ENCODE data around the gene ULBP1. TPM values are rescaled to one million over a fixed set of nuclear protein-coding genes. Genes with fewer than 3 reads are reported as not detected.
"Not testable (repeated sequence)": the region's sequence is repeated elsewhere in the genome, so short reads cannot be mapped to it uniquely, and the experiment has no call there.

ULBP1 gene
- total and polyA plus RNA-seq, 8 donors: 1.1 to 6.0 (median 3.8) TPM

GRCh38 chr6:149954984-149955653 lies 8.6 kb upstream of the ULBP1 start:
- intact Hi-C loops (cut with DNase I); ATAC-seq; H3K27ac ChIP-seq; H3K36me3 ChIP-seq; H3K4me1 ChIP-seq; DNase-seq; H3K9me3 ChIP-seq; H3K4me3 ChIP-seq: not testable (repeated sequence)
- peaks cover 53 to 100% of the 10 kb centered on the region in 2 donors for H3K27me3 ChIP-seq

GRCh38 chr6:149955654-149956317 lies 8.0 kb upstream of the ULBP1 start:
- H3K27ac ChIP-seq; H3K36me3 ChIP-seq; DNase-seq; H3K4me1 ChIP-seq; ATAC-seq; H3K4me3 ChIP-seq; H3K9me3 ChIP-seq; intact Hi-C loops (cut with DNase I): not testable (repeated sequence)
- peaks cover 53 to 100% of the 10 kb centered on the region in 2 donors for H3K27me3 ChIP-seq

DNA sequence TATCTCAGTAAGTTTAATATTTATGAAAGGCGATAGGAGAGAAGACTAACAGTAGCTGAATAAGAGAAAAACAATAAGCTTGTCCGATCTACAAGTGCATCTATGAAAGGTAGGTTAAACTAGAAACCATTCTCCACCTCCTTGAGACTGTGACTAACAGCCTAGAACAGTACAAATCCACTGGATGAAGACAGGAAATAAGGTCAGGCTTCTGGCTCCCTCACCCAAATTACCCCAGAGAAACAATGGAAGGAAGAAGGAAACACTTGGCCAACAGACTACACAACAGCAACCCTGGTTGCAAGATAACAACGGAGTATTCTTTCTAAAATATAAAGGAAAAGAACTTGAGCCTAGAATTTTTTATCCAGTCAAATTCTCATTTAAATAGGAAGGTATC lies 5.6 kb upstream of the ULBP1 start:
- H3K4me3 ChIP-seq; ATAC-seq; H3K27ac ChIP-seq; H3K4me1 ChIP-seq; intact Hi-C loops (cut with DNase I); H3K36me3 ChIP-seq; H3K9me3 ChIP-seq; DNase-seq: not testable (repeated sequence)
- peaks cover 47 to 100% of the 10 kb centered on the region in 2 donors for H3K27me3 ChIP-seq

- peaks cover 47 to 100% of the 10 kb centered on the region in 2 donors for H3K27me3 ChIP-seq
- H3K4me1 ChIP-seq: peaks cover 3 to 16% of the 10 kb centered on the region in 2 donors
- ATAC-seq; H3K4me3 ChIP-seq; H3K27ac ChIP-seq; intact Hi-C loops (cut with DNase I); H3K36me3 ChIP-seq; DNase-seq; H3K9me3 ChIP-seq: not testable (repeated sequence)
Observed at GRCh38 chr6:149959806-149960205, 3.9 kb upstream of the ULBP1 start.

DNA sequence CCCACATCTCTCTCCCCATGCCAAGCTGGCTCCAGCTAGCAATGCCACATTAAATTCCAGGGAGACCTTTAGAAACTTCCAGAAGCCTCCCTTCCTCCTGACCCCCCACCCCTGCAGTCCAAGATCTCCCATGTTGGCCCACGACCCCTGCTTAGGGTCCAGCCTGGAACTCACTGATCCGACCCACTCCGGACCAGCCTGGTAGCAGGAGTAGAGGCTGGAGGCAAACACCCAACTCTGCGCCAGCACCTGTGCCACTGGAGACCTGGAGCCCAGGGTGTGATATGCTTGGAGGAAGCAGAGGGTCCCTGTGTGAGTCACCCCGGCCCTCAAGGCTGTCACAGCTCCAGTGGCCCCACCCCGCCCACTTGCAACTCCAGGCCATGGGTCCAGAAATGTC lies 3.3 kb upstream of the ULBP1 start:
- ATAC-seq: no peak

DNA sequence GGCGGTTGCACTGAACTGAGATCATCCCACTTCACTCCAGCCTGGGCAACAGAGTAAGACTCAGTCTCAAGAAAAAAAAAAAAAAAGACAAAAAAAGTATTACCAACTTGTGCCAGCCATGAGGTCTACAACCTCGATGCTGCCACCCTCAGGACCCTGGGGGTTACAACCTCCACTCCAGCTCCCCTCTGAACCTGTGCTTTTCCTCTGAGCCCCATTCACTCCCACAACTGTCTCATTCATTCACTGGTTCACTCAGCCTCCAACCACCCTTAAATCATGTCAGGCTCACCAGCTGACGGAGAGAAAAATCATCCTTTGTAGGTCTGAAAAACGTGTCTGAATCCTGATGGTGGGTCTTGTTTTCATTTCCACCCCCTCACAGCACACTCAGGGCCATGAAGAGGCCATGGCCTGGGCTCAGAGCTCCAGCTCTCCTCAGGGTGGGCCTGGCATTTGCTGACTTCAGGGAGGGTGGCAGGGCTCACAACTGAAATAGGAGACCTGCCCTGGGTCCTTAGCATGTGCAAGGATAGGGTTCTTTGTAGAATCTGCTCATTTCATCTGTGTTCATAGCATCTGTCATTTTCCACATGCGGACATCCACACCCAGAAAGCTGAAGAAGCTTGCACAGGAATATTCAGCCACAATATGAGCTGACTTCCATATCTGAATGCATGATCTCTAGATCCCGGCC lies 1.9 kb upstream of the ULBP1 start:
- H3K4me3 ChIP-seq: no peak overlapping the region
- peaks cover 3 to 16% of the 10 kb centered on the region in 2 donors for H3K4me1 ChIP-seq
- ATAC-seq (no peak), DNase-seq (no peak)
- no peaks in the 10 kb centered on the region for H3K9me3 ChIP-seq
- intact Hi-C loops (cut with DNase I): no loop called here
- H3K36me3 ChIP-seq: no peaks in the 10 kb centered on the region
- peaks cover 40 to 98% of the 10 kb centered on the region in 2 donors for H3K27me3 ChIP-seq
- TF ChIP-seq, protein P1, sequence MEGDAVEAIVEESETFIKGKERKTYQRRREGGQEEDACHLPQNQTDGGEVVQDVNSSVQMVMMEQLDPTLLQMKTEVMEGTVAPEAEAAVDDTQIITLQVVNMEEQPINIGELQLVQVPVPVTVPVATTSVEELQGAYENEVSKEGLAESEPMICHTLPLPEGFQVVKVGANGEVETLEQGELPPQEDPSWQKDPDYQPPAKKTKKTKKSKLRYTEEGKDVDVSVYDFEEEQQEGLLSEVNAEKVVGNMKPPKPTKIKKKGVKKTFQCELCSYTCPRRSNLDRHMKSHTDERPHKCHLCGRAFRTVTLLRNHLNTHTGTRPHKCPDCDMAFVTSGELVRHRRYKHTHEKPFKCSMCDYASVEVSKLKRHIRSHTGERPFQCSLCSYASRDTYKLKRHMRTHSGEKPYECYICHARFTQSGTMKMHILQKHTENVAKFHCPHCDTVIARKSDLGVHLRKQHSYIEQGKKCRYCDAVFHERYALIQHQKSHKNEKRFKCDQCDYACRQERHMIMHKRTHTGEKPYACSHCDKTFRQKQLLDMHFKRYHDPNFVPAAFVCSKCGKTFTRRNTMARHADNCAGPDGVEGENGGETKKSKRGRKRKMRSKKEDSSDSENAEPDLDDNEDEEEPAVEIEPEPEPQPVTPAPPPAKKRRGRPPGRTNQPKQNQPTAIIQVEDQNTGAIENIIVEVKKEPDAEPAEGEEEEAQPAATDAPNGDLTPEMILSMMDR (IDR thresholded peaks at IDR 0.05): no peak
- H3K27ac ChIP-seq: no peak overlapping the region

More for the DNA sequence above, 3.3 kb upstream of the ULBP1 start:
- DNase-seq: no peak
- H3K9me3 ChIP-seq: no peaks in the 10 kb centered on the region
- peaks cover 3 to 16% of the 10 kb centered on the region in 2 donors for H3K4me1 ChIP-seq
- H3K27me3 ChIP-seq: peaks cover 48 to 100% of the 10 kb centered on the region in 2 donors
- intact Hi-C loops (cut with DNase I): no loop called here
- H3K27ac ChIP-seq: no peak overlapping the region
- TF ChIP-seq, protein P1 (IDR thresholded peaks at IDR 0.05): no peak
- no peak overlapping the region for H3K4me3 ChIP-seq
- no peaks in the 10 kb centered on the region for H3K36me3 ChIP-seq
